ENCODE results near the gene EHBP1L1.

The EHBP1L1 gene

DNA sequence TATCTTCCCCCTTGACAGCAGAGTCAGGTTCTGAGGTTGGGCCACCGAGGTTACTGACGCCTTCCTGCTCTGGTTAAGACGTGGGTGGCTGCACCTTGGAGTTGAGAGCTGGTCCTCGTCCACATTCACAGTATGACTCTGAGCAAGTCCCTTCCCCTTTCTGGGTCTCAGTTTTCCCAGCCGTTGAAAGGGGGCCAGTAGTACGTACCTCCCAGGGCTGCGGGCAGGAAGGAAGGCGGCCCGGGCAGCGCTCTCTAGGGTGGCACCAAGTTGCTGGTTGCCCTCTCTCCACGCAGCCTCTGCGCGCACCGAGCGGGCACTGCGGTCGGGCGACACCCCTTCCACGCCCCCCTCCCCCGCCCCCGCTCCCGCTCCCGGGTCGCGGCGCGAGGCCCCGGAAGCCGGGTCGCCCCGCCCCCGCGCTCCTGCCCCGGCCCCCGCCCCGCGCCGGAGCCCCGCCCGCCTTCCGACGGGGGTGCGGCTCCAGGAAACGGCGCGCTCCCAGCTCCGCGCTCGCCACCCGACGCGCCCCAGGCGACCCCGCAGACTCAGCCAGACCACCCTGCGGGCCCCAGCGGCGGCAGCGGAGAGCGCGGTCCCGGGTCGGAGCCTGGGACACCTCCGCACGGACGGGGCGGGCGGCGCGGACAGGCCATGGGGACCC, at the start of gene EHBP1L1:
TSS of gene EHBP1L1 (plus strand) at position 486 of the 664 bp plus-strand sequence. CDS start 250 bp downstream, outside the sequence.
- FAIRE-seq, result no peak

GRCh38 chr11:65526744-65527143, 49.1 kb upstream of the EHBP1L1 start:
- FAIRE-seq, result no peak

- no peak for FAIRE-seq
These were observed 47.0 kb upstream of the EHBP1L1 start for GRCh38 chr11:65528819-65529350.

- no peak for FAIRE-seq
These were observed 46.2 kb upstream of the EHBP1L1 start for GRCh38 chr11:65529475-65530156.

DNA sequence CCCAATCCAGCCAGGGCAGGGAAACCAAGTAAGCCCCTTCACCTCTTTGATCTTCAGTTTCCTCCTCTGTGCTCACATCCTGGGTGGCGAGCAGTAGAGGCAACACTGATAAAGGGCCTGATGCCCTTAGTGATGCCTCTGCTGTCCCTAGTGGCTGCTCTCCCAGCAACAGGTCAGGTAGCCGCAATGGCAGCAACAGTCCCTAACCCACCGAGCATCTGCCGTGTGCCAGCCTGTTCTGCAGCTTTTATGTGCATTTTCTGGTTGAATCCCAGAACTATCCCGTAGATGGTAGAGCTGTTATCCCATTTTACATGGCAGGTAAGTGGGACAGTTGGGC, 45.7 kb upstream of the EHBP1L1 start:
- FAIRE-seq, result no peak

- no peak for FAIRE-seq
These were observed 43.3 kb upstream of the EHBP1L1 start for GRCh38 chr11:65532388-65533064.

GRCh38 chr11:65535102-65535501, 40.8 kb upstream of the EHBP1L1 start:
- FAIRE-seq, result no peak

- no peak for FAIRE-seq
These were observed 39.2 kb upstream of the EHBP1L1 start for GRCh38 chr11:65536412-65537295.

- no peak for FAIRE-seq
These were observed 38.6 kb upstream of the EHBP1L1 start for GRCh38 chr11:65537296-65537597.

GRCh38 chr11:65537620-65538231, 38.1 kb upstream of the EHBP1L1 start:
- FAIRE-seq, result no peak

- no peak for FAIRE-seq
These were observed 37.5 kb upstream of the EHBP1L1 start for GRCh38 chr11:65538232-65538914.

- no peak for FAIRE-seq
These were observed 36.7 kb upstream of the EHBP1L1 start for GRCh38 chr11:65538915-65539743.

DNA sequence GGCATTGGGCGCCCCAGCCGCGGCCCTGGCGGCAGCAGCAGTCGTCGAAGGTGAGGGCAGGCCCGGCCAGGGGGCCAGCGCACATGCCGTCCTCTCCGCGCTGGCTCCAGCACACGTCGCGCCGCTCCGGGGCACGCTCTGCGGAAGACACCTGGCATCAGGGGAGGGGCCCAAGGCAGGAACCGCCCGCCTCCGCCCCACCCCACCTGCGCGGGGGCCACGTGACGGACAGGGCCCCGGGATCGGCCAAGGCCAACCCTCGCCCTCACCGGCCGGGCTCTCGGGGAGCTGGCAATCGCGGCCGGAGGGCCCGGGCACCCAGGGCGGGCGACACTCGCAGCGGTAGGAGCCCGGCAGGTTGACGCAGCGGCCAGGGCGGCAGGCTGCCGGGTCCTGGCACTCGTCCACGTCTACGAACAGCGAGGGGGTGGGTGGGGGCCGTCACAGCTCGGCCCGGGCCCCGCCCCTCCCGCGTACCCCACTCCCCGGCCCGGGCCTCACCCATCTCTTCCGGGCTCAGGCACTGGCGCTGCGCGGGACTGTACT, 36.0 kb upstream of the EHBP1L1 start:
- FAIRE-seq, result no peak

- FAIRE-seq, result no peak
These were observed 35.4 kb upstream of the EHBP1L1 start for GRCh38 chr11:65540290-65541092.

- FAIRE-seq, result no peak
These were observed 34.5 kb upstream of the EHBP1L1 start for GRCh38 chr11:65541093-65541982.

DNA sequence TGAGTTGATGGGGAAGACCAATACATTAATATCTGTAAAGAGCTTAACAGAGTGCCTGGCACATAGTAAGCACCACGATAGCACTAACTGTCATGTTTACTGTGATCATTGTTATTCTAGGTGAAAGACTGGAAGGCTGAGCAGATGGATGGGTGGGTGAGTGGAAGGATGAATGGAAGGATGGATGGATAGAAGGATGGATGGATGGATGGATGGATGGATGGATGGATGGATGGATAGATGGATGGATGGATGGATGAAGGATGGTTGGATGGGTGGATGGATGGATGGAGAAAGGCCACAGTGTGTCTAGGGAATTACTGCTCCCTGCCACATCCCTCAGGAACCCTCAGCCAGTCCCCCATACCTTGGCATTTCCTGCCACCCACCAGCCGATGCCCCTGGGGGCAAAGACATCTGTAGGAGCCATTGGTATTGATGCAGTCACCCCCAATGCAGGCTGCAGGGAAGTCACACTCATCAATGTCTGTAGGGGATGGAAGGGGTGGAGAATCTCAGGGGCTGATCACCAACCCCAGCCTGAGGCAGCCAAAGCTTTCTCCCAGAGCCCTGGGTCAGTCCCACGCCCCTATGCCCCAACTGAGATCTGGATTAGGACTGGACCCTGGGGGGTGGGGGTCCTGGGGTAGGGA, 33.0 kb upstream of the EHBP1L1 start:
- no peak for FAIRE-seq

DNA sequence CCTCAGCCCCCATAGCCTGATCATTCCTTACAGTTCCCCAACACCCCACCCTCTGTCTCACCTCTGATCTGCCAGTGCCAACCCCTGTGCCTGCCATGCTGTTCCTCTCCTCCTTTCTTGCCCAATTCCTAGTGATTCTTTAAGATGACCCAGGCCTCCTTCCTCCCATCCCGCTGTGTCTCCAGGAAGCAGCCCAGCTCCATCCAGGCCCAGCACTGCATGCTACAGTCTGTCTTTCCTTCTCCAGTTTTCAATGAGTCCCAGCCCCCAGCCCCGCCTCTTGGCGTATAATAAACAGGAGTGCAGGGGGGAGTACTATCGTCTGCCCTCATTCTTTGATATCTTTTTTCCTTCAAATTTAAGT, 30.0 kb upstream of the EHBP1L1 start:
- no peak for FAIRE-seq

DNA sequence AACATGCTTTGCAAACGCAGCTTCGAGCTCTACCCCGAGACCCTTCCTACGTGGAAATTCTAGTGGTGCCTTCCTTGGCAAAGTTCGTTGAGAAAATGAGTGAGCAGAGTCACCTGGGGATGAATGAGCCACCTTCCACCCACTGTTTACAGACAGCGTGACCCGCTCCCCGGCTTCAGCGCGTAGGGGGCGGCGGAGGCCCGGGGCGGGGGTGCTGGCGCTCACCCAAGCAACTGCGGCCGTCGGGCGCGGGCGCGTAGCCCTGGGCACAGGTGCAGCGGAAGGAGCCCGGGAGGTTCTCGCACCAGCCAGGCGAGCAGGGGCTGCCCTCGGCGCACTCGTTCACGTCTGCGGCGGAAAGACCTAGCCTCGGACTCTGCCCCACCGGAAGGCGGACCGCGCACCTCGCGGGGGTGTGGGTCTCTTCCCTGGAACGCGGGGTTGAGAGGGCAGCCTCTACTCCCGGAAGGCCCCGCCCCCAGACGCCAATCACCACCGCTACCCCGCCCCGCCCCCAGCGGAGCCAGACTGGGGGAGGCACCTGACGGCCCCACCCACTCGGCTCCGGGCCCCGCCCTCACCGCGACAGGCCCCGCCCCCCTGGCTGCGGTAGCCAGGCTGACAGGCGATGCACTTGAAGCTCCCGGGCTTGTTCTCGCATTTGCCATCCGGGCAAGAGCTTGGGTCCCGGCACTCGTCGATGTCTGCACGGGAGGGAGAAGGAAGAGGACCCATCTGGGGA, 29.5 kb upstream of the EHBP1L1 start:
- FAIRE-seq, result no peak
